HG03460 (cell line): ENCODE results near the gene MRPL54.
"Not testable (repeated sequence)": the region's sequence is repeated elsewhere in the genome, so short reads cannot be mapped to it uniquely, and the experiment has no call there.

Source experiments
- ATAC-seq: cut with Tn5 transposase; IDR thresholded peaks from one replicate; pipeline ENCODE4 v1.9.1; 2021; ENCODE audit not compliant: unreplicated experiment

The MRPL54 gene

GRCh38 chr19:3807574-3808354 is 45.3 kb downstream of the MRPL54 start:
- ATAC-seq: no peak

- no peak for ATAC-seq
Measured at GRCh38 chr19:3808420-3809143, 46.1 kb downstream of the MRPL54 start.

GRCh38 chr19:3809881-3810707 is 47.6 kb downstream of the MRPL54 start:
- ATAC-seq: no peak

- no peak for ATAC-seq
Measured at GRCh38 chr19:3810708-3811355, 48.4 kb downstream of the MRPL54 start.

GRCh38 chr19:3813473-3814392 is 51.3 kb downstream of the MRPL54 start:
- ATAC-seq: no peak

- ATAC-seq: no peak
Measured at GRCh38 chr19:3814648-3815047, 52.2 kb downstream of the MRPL54 start.

GRCh38 chr19:3816148-3816547 is 53.7 kb downstream of the MRPL54 start:
- not testable (repeated sequence) for ATAC-seq

- ATAC-seq: no peak
Measured at GRCh38 chr19:3816566-3817218, 54.2 kb downstream of the MRPL54 start.
